Gastroesophageal sphincter (tissue), 3 donors: Measurements from ENCODE around the gene SSBP3.

Source experiments
- EP300 ChIP-seq: sonication (generic); formaldehyde crosslinking; IDR thresholded peaks from one replicate; pipeline ENCODE4 v1.6.1; 2017; ENCODE audit warnings: antibody characterized with exemption, mild to moderate bottlenecking
- POLR2A ChIP-seq, 2 donors: fragments of 450-650 bp; IDR thresholded peaks; one replicate each; pipeline ENCODE4 v1.6.1; 2017; ENCODE audit warnings: antibody characterized with exemption in 2 of 2, mild to moderate bottlenecking in 2 of 2, moderate library complexity in 1 of 2
- TF ChIP-seq, protein P1 (sequence below), 4 experiments: fragments of 200-600 bp in 2 of 4; fragments of 450-650 bp in 2 of 4; sonication (generic) in 1 of 4; IDR thresholded peaks; one replicate each; pipeline ENCODE4 v1.5.1; 2017 to 2019; ENCODE audit warnings: antibody characterized with exemption in 4 of 4, mild to moderate bottlenecking in 2 of 4, moderate library complexity in 2 of 4

DNA sequence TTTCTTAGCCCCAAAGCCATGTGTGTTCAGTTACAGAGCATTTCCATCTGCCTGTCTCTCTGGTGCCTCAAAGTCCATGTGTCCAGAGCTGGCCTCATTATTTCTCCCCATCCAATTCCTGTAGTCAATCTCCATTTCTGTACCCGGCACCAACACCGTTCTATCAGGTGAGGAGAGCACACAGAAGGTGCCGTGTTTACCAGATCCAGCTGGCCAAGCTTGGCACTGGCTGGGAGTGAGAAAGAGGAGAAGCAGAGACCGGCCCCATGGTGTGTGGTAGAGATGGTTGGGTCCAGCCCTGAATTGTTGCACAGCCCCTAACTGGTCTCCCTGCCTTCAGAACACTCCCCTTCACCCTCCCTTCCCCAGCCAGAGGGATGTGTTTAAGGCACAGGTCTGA, 7.5 kb upstream of the SSBP3 start:
- TF ChIP-seq, protein P1, sequence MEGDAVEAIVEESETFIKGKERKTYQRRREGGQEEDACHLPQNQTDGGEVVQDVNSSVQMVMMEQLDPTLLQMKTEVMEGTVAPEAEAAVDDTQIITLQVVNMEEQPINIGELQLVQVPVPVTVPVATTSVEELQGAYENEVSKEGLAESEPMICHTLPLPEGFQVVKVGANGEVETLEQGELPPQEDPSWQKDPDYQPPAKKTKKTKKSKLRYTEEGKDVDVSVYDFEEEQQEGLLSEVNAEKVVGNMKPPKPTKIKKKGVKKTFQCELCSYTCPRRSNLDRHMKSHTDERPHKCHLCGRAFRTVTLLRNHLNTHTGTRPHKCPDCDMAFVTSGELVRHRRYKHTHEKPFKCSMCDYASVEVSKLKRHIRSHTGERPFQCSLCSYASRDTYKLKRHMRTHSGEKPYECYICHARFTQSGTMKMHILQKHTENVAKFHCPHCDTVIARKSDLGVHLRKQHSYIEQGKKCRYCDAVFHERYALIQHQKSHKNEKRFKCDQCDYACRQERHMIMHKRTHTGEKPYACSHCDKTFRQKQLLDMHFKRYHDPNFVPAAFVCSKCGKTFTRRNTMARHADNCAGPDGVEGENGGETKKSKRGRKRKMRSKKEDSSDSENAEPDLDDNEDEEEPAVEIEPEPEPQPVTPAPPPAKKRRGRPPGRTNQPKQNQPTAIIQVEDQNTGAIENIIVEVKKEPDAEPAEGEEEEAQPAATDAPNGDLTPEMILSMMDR (IDR thresholded peaks at IDR 0.05), result no peak
- TF ChIP-seq POLR2A (IDR thresholded peaks at IDR 0.05), result no peak
- no peak for TF ChIP-seq EP300
